NT2/D1 (cell line): ENCODE measurements around the gene LRCH3.
"Not testable (repeated sequence)": the region's sequence is repeated elsewhere in the genome, so short reads cannot be mapped to it uniquely, and the experiment has no call there.

ENCODE experiments used
- DNase-seq: peaks from one replicate; pipeline ENCODE4 v3.0.0-alpha.2; 2011; ENCODE audit warnings: low read depth, low spot score
- H3K27me3 ChIP-seq: 2 replicates; pipeline ENCODE4 v1.6.0; 2011; ENCODE audit warnings: mild to moderate bottlenecking; ENCODE audit not compliant: insufficient read length, insufficient read depth
- H3K36me3 ChIP-seq: 2 replicates; pipeline ENCODE4 v1.6.1; 2011; ENCODE audit warnings: mild to moderate bottlenecking, low read length, mixed read lengths; ENCODE audit not compliant: insufficient read depth, insufficient read length
- H3K4me1 ChIP-seq: 2 replicates; pipeline ENCODE4 v1.5.1; 2011; ENCODE audit not compliant: insufficient read depth, insufficient read length
- H3K4me3 ChIP-seq: 2 replicates; pipeline ENCODE4 v1.5.1; 2011; ENCODE audit warnings: low read depth; ENCODE audit not compliant: insufficient read length
- H3K9ac ChIP-seq: 2 replicates; pipeline ENCODE4 v1.6.0; 2011; ENCODE audit warnings: low read depth; ENCODE audit not compliant: insufficient read length
- H3K9me3 ChIP-seq: 2 replicates; pipeline ENCODE4 v1.5.1; 2011; ENCODE audit warnings: mild to moderate bottlenecking, low read length; ENCODE audit not compliant: insufficient read depth
- SUZ12 ChIP-seq: IDR thresholded peaks from 2 replicates; pipeline ENCODE4 v1.6.1; 2011; ENCODE audit not compliant: insufficient read length, insufficient read depth; ENCODE audit errors: extremely low read depth
- YY1 ChIP-seq: IDR thresholded peaks from 2 replicates; pipeline ENCODE4 v1.6.1; 2011; ENCODE audit not compliant: insufficient read length, insufficient read depth
- ZNF274 ChIP-seq: IDR thresholded peaks from 2 replicates; pipeline ENCODE4 v1.6.1; 2011; ENCODE audit warnings: mild to moderate bottlenecking, low read depth, low read length

The LRCH3 gene

DNA sequence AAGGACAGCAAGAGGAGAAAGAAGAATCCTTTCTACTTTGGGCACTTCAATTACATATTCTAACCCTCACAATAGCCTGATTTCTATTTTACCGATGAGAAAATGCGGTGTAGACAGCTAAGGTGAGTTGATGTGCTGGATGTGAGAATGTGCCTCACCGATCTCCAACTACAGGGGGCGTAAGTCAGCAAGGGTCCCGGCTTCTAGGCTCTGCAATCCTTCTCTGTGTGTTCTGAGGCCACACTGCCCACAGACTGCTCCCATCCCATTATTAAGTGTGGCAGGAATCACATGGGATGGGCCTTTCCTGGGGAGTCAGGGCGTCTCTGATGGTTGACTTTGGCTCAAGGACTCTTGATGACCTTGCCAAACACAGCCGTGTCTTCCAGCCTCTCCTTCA, 135.4 kb downstream of the LRCH3 start:
- no peak for DNase-seq
- Histone ChIP-seq H3K9ac (no peak overlapping the region), H3K36me3 (peaks cover 3% of the 10 kb centered on the region), H3K27me3 (no peaks in the 10 kb centered on the region), H3K4me3 (no peak overlapping the region), H3K4me1 (no peaks in the 10 kb centered on the region), H3K9me3 (no peaks in the 10 kb centered on the region)
- TF ChIP-seq YY1 (no peak), ZNF274 (no peak), SUZ12 (no peak)

DNA sequence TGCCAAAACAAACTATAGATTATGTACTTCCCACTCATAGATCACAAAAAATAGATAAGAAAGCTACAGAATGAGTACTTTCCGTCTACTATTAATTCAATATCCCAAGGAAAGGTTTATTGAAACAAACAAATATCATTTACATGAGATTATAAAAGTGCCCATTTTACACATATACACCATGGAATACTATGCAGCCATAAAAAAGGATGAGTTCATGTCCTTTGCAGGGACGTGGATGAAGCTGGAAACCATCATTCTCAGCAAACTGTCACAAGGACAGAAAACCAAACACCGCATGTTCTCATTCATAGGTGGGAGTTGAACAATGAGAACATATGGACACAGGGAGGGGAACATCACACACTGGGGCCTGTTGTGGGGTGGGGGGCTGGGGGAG, 136.5 kb downstream of the LRCH3 start:
- not testable (repeated sequence) for H3K9ac ChIP-seq, H3K4me1 ChIP-seq, DNase-seq, H3K27me3 ChIP-seq, H3K9me3 ChIP-seq, H3K36me3 ChIP-seq, H3K4me3 ChIP-seq

DNA sequence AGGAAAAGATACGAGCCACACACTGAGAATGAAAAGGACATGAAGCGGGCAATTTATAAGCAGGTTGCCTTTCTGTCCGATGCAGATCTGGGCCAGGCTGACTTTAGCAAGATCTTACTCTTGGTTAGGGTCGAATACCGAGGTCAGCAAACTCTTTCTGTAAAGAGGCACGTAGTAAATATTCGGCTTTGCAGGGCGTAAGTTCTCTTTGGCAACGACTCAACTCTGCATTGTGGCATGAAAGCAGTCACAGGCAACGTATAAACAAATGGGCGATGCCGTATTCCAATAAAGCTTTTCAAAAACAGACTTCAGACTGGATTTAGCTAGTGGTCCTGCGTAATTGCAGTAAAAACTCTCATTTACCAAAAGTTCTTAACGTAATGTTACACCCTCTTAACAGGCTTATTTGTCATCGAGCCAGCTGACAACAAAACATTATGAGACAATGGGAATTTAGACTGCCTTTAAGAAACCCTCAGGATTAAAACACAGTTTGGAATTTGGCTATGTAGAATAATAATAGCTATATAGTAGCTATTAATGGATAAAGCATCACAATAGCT, 145.8 kb downstream of the LRCH3 start:
- Histone ChIP-seq H3K27me3 (no peaks in the 10 kb centered on the region), H3K9me3 (no peaks in the 10 kb centered on the region), H3K36me3 (peaks cover 4% of the 10 kb centered on the region), H3K4me3 (no peak overlapping the region), H3K9ac (no peak overlapping the region), H3K4me1 (no peaks in the 10 kb centered on the region)
- DNase-seq = no peak
- TF ChIP-seq ZNF274 (no peak), YY1 (no peak), SUZ12 (no peak)
